Heart right ventricle (tissue), 16 donors: ENCODE results near the gene TAF4. TPM values are rescaled to one million over a fixed set of nuclear protein-coding genes. Genes with fewer than 3 reads are reported as not detected.

Source experiments
- ATAC-seq, 8 donors: fragments of 200-7000 bp; cut with Tn5 transposase; one replicate each; pipeline ENCODE4 v1.9.1; 2020; ENCODE audit warnings: mild to moderate bottlenecking in 8 of 8, moderate library complexity in 8 of 8, moderate number of reproducible peaks in 1 of 8
- DNase-seq, 2 donors: peaks; one replicate each; pipeline ENCODE4 v3.0.0-alpha.2; 2020
- H3K27ac ChIP-seq, 10 donors: fragments of 200-600 bp; sonication (generic) in 2 of 10; one replicate each; pipeline versions ENCODE4 v1.5.0 to v1.8.0; 2020 to 2022; ENCODE audit warnings: mild to moderate bottlenecking in 3 of 10
- H3K27me3 ChIP-seq, 7 donors: fragments of 200-600 bp; one replicate each; pipeline ENCODE4 v1.8.0; 2021 to 2022; ENCODE audit warnings: mild to moderate bottlenecking in 2 of 7
- H3K36me3 ChIP-seq, 9 donors: fragments of 200-600 bp; sonication (generic) in 1 of 9; one replicate each; pipeline versions ENCODE4 v1.5.0 to v1.8.0; 2020 to 2022; ENCODE audit warnings: mild to moderate bottlenecking in 2 of 9
- H3K4me1 ChIP-seq, 9 donors: fragments of 200-600 bp; sonication (generic) in 1 of 9; one replicate each; pipeline versions ENCODE4 v1.5.0 to v1.8.0; 2020 to 2022; ENCODE audit warnings: mild to moderate bottlenecking in 4 of 9
- H3K4me3 ChIP-seq, 10 donors: fragments of 200-600 bp; sonication (generic) in 2 of 10; one replicate each; pipeline versions ENCODE4 v1.5.0 to v1.8.0; 2020 to 2022; ENCODE audit warnings: mild to moderate bottlenecking in 7 of 10, moderate library complexity in 2 of 10
- H3K9me3 ChIP-seq, 11 donors: fragments of 200-600 bp in 10 of 11; sonication (generic) in 2 of 11; one replicate each; pipeline versions ENCODE4 v1.5.0 to v1.8.0; 2013 to 2022; ENCODE audit warnings: mild to moderate bottlenecking in 2 of 11, control low read depth in 1 of 11, moderate library complexity in 1 of 11
- CTCF ChIP-seq, 9 donors: fragments of 200-600 bp; sonication (generic) in 2 of 9; IDR thresholded peaks; one replicate each; pipeline versions ENCODE4 v1.5.0 to v1.8.0; 2021 to 2022; ENCODE audit warnings: antibody characterized with exemption in 9 of 9, mild to moderate bottlenecking in 5 of 9, moderate library complexity in 1 of 9
- WGBS, 2 donors: extraction: QIAGEN DNeasy Blood & Tissue Kit; methylation state at CpG; one replicate each; pipeline ENCODE4 v1.1.7; 2013; ENCODE audit warnings: inconsistent platforms in 1 of 2; 5-methylcytosine and 5-hydroxymethylcytosine counted together
- intact Hi-C, 10 donors: fragments of 100-400 bp; cut with DNase I; formaldehyde crosslinking; loops; one replicate each; pipeline versions ENCODE4 v1.11.1 to v1.14.2; 2022
- polyA plus RNA-seq, 2 donors: library from polyadenylated mRNA; stranded (reverse); fragments of 200-250 nt; gene quantifications; one replicate each; pipeline ENCODE4 v1.2.3, GENCODE V29; 2013
- total RNA-seq, 10 donors: library from RNA; stranded (reverse); fragmentation: NEBNext Ultra II Directional in 3 of 10; extraction: Animal tissue kit (Norgen Biotek cat#: 25700) in 3 of 10; gene quantifications; one replicate each; pipeline versions ENCODE4 v1.2.1 to v1.2.4, GENCODE V29; 2021 to 2023
- donor health status: Arrhythmogenic right ventricular cardiomyopathy.
- donor health status: ischemic (EF 13 %, LVEDD 7.1; RV severe dilation, severe dysfunction).
- donor health status: healthy with polysubstance abuse.
- donor health status: DM: no; HTN: yes; CAD: no.
- donor health status: DM: no; HTN: no; CAD: no.
- donor health status: ischemic (EF 25% LVEDD 6.9; RV normal size, moderate dysfunction).
- donor health status: ischemic (EF 25% LVEDD 5.7; RV mildly dilated, moderate dysfunction).
- donor health status: healthy.
- donor health status: DM: yes; HTN: yes; CAD: no.
- donor health status: Ischemic cardiomyopathy.
- donor health status: ischemic (EF 35%, LVEDD 5.7; RV mildly dilated, moderate dysfunction).
- donor health status: nonischemic (EF 11% LVEDD 7.7; RV severe dilation, severe dysfunction).
- donor health status: DM: yes; HTN: yes; CAD: no.
- donor health status: PGD.
- donor health status: ischemic (EF 29% LVEDD 5.4; RV normal size, mild dysfunction).
- donor health status: nonischemic (EF 23%, LVEDD 6.1; RV moderate dilation, normal function).

The TAF4 gene
- total and polyA plus RNA-seq, 12 donors = 3.7 to 14.8 (median 11.0) TPM

GRCh38 chr20:61967300-61967699 lies 98.4 kb downstream of the TAF4 start:
- 66 to 67% methylated on average over 7 of the region's 7 CpGs for WGBS, 2 donors

DNA sequence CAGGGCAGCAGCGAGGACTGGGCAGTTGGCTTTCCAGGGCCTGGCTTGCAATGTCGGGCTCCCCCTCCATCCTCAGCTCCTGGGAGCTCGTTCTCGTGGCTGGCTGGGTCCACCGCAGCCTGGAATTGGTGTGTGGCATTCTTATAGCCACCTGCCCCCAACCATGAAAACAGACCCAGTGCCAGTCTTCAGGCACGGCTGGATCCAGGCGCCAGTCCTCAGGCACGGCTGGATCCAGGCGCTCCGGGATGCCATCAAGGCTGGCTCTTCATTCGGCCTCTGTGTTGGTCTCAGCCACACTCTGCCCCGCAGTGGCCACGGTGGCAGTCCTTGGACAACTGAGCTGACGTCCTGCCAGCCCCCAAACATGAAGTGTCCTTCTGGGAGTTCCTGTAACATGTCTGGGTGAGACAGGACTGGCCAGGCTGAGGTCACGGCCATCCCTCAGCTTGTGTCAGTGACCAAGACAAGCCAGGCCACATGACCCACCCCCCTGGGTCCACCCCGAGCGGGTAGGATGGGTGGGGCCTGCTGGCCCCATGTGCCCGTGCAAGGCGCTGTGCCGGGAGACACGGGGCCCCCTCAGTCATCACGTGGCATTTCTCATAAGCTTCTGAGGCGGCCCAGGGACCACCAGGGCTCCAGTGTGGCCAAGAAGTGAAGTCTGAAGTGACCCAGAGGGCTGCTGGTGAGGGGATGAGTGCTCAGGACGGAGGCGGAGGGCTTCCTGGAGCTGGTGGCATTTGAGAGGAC lies 99.0 kb downstream of the TAF4 start:
- peak in 1 of 8 donors; percentile 24 for ATAC-seq
- no peak for DNase-seq
- no peak overlapping the region for H3K4me3 ChIP-seq
- WGBS, 2 donors = 79 to 84% methylated on average over 24 to 25 of the region's 25 CpGs
- no peaks in the 10 kb centered on the region for H3K9me3 ChIP-seq
- peaks cover 0 to 2% (median 0%) of the 10 kb centered on the region in 9 donors for H3K36me3 ChIP-seq
- no peaks in the 10 kb centered on the region for H3K4me1 ChIP-seq
- intact Hi-C loops = no loop called here
- H3K27ac ChIP-seq = no peak overlapping the region
- no peak for TF ChIP-seq CTCF (IDR thresholded peaks at IDR 0.05)
- peaks cover 4 to 33% (median 24%) of the 10 kb centered on the region in 7 donors for H3K27me3 ChIP-seq

More at GRCh38 chr20:61967300-61967699, 98.4 kb downstream of the TAF4 start:
- no peak for TF ChIP-seq CTCF (IDR thresholded peaks at IDR 0.05)
- Histone ChIP-seq H3K27me3 (peaks cover 4 to 33% (median 24%) of the 10 kb centered on the region in 7 donors), H3K4me1 (no peaks in the 10 kb centered on the region), H3K27ac (no peak overlapping the region), H3K4me3 (no peak overlapping the region), H3K36me3 (peaks cover 0 to 8% (median under 1%) of the 10 kb centered on the region in 9 donors), H3K9me3 (no peaks in the 10 kb centered on the region)
- intact Hi-C loops = no loop called here
- no peak for DNase-seq
- no peak for ATAC-seq

DNA sequence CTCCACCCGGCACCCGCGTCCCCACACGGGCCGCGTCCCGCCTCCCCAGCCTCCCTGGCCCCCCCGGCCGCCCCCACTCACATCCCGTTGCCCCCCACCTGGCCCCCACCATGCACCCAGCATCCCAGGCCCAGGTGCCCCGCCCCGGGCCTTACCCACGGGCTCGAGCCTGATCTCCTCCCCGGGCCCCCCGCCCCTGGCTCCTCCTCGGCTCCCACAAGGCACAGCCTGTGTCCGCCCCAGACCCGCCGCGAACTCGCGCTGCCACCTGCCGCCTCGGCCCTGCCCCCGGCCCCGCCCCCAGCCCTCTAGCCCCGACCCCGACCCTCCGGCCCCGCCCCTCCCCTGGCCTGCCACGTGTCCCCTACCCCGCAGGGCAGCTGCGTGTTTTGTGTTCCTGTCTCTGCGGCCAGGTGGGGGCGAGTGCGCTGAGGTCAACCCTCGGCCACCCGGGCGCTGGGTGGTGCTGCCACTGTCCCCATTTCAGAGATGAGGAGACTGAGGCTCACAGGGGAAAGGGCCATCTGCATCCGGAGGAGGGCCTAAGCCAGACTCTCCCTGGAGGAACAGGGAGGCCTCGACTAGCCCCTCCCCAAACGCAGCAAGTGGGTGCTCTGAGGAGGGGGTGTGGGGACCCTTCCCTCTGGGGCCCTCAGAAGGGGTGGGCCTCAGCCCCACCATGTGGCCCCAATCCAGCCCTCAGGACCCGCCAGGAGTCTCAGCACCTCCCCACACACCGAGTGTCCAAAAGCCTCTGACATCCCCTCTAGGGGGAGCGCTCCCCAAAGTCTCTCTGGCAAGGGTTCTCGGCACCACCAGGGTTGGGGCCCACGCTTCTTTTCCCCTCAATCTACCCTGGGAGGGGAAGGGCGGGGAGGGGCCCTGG lies 99.8 kb downstream of the TAF4 start:
- WGBS, 2 donors = 13 to 15% methylated on average over 43 to 49 of the region's 49 CpGs
- Histone ChIP-seq H3K27me3 (peaks cover 4 to 33% (median 24%) of the 10 kb centered on the region in 7 donors), H3K27ac (no peak overlapping the region), H3K9me3 (no peaks in the 10 kb centered on the region), H3K4me3 (no peak overlapping the region), H3K36me3 (no peaks in the 10 kb centered on the region), H3K4me1 (no peaks in the 10 kb centered on the region)
- ATAC-seq (peak in 2 of 8 donors; percentile 46 to 47), DNase-seq (peak in 1 of 2 donors; percentile 2)
- intact Hi-C loops = no loop called here
- TF ChIP-seq CTCF (IDR thresholded peaks at IDR 0.05) = no peak
